Bronchial epithelial cell (primary cell): ENCODE measurements around the gene LYPD8. TPM values are rescaled to one million over a fixed set of nuclear protein-coding genes. Genes with fewer than 3 reads are reported as not detected.

Experiments used
- DNase-seq: peaks from one replicate; pipeline ENCODE4 v3.0.0-alpha.2; 2010; ENCODE audit warnings: low read depth
- FAIRE-seq: peaks from 2 replicates; lab custom pipeline; 2011; peaks lifted over from hg19 to GRCh38; lab: Jason Lieb, UNC
- H3K27me3 ChIP-seq: 2 replicates; pipeline ENCODE4 v1.5.1; 2011; ENCODE audit warnings: low read length; ENCODE audit not compliant: control insufficient read depth, insufficient read depth
- H3K36me3 ChIP-seq: 2 replicates; pipeline ENCODE4 v1.5.1; 2011; ENCODE audit warnings: low read length; ENCODE audit not compliant: control insufficient read depth, insufficient read depth
- H3K4me3 ChIP-seq: 2 replicates; pipeline ENCODE4 v1.5.1; 2011; ENCODE audit warnings: mild to moderate bottlenecking, low read depth, low read length, control low read depth
- CTCF ChIP-seq: IDR thresholded peaks from 2 replicates; pipeline ENCODE4 v1.5.1; 2011; ENCODE audit warnings: mild to moderate bottlenecking, moderate library complexity, low read length, control low read depth, inconsistent platforms; ENCODE audit not compliant: insufficient read depth, severe bottlenecking
- total RNA-seq: library from RNA; depleted of rRNA; stranded (reverse); fragments of >200 nt; gene quantifications from 2 replicates; pipeline ENCODE4 v1.2.1, GENCODE V29; 2014

Gene LYPD8
- total RNA-seq, 1 donor from 2014 or later = not detected

- Histone ChIP-seq H3K36me3 (no peaks in the 10 kb centered on the region), H3K27me3 (no peaks in the 10 kb centered on the region), H3K4me3 (no peak overlapping the region)
- no peak for TF ChIP-seq CTCF
- FAIRE-seq (no peak), DNase-seq (no peak)
Observed at GRCh38 chr1:248736977-248737376, 18.6 kb downstream of the LYPD8 start.

- no peak overlapping the region for H3K4me3 ChIP-seq
- TF ChIP-seq CTCF = no peak
- no peak for DNase-seq
- no peaks in the 10 kb centered on the region for H3K27me3 ChIP-seq
- no peaks in the 10 kb centered on the region for H3K36me3 ChIP-seq
- FAIRE-seq = no peak
Observed at GRCh38 chr1:248733566-248733965, 22.0 kb downstream of the LYPD8 start.

- DNase-seq = no peak
- H3K36me3 ChIP-seq = no peaks in the 10 kb centered on the region
- no peak for TF ChIP-seq CTCF
- H3K27me3 ChIP-seq = no peaks in the 10 kb centered on the region
- no peak for FAIRE-seq
- H3K4me3 ChIP-seq = no peak overlapping the region
Observed at GRCh38 chr1:248730507-248731335, 24.8 kb downstream of the LYPD8 start.

GRCh38 chr1:248714248-248714647, 41.3 kb downstream of the LYPD8 start:
- no peak for TF ChIP-seq CTCF
- Histone ChIP-seq H3K36me3 (no peaks in the 10 kb centered on the region), H3K4me3 (no peak overlapping the region), H3K27me3 (no peaks in the 10 kb centered on the region)
- DNase-seq (no peak), FAIRE-seq (no peak)

- Histone ChIP-seq H3K36me3 (no peaks in the 10 kb centered on the region), H3K4me3 (no peak overlapping the region), H3K27me3 (no peaks in the 10 kb centered on the region)
- TF ChIP-seq CTCF = no peak
- no peak for DNase-seq
- FAIRE-seq = no peak
Observed at GRCh38 chr1:248710305-248710900, 45.2 kb downstream of the LYPD8 start.

- DNase-seq (no peak), FAIRE-seq (no peak)
- no peaks in the 10 kb centered on the region for H3K36me3 ChIP-seq
- H3K4me3 ChIP-seq = no peak overlapping the region
- no peak for TF ChIP-seq CTCF
- H3K27me3 ChIP-seq = no peaks in the 10 kb centered on the region
Observed at GRCh38 chr1:248704606-248705005, 51.0 kb downstream of the LYPD8 start.
